HCEC 1CT (cell line): ENCODE measurements around the gene GPR179.

Experiments used
- DNase-seq: peaks from one replicate; pipeline ENCODE4 v3.0.0-alpha.2; 2017

Gene GPR179, protein sequence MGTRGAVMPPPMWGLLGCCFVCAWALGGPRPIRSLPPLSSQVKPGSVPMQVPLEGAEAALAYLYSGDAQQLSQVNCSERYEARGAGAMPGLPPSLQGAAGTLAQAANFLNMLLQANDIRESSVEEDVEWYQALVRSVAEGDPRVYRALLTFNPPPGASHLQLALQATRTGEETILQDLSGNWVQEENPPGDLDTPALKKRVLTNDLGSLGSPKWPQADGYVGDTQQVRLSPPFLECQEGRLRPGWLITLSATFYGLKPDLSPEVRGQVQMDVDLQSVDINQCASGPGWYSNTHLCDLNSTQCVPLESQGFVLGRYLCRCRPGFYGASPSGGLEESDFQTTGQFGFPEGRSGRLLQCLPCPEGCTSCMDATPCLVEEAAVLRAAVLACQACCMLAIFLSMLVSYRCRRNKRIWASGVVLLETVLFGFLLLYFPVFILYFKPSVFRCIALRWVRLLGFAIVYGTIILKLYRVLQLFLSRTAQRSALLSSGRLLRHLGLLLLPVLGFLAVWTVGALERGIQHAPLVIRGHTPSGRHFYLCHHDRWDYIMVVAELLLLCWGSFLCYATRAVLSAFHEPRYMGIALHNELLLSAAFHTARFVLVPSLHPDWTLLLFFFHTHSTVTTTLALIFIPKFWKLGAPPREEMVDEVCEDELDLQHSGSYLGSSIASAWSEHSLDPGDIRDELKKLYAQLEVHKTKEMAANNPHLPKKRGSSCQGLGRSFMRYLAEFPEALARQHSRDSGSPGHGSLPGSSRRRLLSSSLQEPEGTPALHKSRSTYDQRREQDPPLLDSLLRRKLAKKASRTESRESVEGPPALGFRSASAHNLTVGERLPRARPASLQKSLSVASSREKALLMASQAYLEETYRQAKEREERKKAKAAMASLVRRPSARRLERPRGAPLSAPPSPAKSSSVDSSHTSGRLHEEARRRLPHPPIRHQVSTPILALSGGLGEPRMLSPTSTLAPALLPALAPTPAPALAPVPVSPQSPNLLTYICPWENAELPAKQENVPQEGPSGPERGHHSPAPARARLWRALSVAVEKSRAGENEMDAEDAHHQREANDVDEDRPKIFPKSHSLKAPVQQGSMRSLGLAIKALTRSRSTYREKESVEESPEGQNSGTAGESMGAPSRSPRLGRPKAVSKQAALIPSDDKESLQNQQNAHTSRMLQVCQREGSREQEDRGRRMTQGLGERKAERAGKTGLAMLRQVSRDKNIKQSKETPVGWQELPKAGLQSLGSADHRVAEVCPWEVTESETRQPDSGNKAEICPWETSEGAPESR (N-terminal part only)

DNA sequence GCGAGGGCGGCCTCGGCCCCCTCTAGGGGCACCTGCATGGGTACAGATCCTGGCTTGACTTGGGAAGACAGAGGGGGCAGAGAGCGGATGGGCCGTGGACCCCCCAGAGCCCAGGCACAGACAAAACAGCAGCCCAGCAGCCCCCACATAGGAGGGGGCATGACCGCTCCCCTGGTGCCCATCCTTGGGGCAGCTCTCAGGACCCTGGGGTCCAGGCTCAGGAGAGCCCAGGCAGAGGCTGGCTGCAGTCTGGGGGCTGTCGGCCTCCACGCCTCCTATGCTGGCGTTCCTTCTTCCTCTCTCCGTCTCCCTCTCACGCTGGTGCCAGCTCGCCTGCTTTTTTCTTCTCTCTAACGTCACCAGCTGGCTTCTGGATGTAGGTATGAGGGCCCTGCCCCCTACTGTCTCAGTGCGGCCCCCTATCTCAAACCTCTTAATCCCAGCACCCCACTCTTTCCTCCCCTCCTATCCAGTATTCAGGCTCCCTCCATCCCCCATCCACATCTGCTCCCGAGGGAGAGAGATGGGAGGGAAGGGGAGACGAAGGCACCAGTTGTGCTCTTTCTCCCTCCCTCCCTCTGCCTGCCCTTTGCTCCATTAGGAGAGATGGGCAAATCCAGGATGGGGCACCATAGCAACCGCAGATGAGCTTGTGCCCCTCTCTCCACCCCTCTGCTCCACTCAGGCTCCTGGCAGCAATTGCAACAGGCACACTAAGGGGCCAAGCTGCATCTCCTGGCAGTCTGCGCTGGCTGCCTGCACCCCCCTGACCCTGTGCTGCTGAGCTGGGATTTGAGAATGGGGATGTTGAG is at the start of gene GPR179:
Gene GPR179, minus strand, starts transcription at position 349 of the 812 bp plus-strand sequence. Its CDS starts 167 bp downstream, at position 182.
- no peak for DNase-seq

DNA sequence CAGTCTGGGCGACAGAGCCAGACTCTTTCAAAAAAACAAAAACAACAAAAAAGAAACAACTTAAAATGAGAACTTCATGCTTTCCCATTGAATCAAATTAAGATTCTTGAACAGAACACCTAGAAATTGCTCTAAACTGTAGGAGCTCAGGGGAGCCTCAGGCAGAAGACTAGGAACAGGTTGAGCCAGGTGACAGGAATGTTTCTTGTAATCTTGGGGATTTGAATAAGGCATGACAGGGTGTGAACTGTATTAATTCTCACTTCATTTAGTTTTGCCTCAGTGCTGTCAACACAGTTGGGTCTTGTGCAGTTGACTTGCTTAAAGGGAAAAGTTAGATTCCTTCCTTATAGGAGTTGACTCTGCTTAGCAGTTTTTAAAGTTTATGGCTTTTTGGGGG is 35.7 kb upstream of the GPR179 start:
- DNase-seq = no peak

DNA sequence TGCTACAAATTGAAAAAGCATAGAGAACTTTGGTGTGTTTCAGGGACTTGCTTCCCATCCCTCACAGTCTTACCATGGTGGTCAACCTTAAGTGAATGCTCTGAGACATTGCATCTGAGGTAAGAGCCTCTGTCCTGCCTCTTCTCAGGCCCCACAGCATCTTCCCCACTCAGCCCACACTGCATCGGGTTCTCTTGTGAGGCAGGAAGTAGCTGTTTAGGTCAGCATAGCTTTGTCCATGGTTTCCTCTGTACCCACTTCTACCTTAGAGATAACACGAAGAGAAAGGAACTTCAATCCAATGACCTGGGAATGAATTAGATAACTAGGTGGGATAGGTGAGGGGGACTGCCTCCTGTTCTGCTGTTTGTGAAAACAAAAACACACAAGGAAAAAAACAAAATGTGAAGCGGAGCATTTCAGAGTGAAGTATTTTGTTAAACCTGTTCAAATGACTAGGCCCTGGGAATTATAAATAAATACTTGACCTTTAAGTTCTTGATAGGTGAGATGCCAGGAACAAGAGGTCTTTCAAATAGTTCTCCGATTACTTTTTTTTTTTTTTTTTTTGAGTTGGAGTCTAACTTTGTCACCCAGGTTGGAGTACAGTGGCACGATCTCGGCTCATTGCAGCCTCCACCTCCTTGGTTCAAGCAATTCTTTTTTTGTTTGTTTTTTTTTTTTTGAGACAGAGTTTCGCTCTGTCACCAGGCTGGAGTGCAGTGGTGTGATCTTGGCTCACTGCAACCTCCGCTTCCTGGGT is 25.5 kb upstream of the GPR179 start:
- no peak for DNase-seq

DNA sequence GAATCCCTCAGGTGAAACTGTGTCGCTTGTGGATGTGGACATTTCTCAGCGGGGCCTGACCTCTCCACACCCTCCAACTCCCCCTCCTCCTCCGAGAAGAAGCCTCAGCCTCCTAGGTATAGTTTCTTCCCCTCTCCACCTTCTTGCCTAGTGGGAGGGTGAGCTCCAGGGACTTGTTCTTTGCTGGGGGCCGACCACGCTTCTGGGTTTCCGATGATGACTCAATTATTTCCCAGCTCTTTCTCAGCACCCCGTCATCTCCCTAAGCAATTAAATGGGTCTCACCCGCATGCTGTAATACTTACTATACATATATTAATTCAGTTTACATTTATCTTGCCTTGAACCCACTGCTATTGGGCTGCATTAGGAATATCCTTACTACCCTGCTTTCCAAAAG is 21.0 kb upstream of the GPR179 start:
- no peak for DNase-seq

DNA sequence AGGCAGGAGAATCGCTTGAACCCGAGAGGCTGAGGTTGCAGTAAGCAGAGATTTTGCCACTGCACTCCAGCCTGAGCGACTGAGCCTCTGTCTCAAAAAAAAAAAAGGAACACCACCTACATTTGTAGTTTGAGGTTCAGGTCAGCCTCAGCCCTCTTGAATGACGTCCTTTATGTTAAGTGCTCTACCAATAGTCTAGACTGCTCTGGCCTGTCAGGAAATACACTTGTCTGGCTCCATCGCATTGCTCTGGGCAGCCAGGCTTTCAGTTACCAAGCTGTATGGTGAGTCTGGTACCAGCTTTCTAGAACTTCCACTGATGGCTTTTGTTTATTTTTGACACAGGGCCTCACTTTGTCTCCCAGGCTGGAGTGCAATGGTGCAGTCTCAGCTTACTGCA is 19.3 kb upstream of the GPR179 start:
- DNase-seq = no peak

DNA sequence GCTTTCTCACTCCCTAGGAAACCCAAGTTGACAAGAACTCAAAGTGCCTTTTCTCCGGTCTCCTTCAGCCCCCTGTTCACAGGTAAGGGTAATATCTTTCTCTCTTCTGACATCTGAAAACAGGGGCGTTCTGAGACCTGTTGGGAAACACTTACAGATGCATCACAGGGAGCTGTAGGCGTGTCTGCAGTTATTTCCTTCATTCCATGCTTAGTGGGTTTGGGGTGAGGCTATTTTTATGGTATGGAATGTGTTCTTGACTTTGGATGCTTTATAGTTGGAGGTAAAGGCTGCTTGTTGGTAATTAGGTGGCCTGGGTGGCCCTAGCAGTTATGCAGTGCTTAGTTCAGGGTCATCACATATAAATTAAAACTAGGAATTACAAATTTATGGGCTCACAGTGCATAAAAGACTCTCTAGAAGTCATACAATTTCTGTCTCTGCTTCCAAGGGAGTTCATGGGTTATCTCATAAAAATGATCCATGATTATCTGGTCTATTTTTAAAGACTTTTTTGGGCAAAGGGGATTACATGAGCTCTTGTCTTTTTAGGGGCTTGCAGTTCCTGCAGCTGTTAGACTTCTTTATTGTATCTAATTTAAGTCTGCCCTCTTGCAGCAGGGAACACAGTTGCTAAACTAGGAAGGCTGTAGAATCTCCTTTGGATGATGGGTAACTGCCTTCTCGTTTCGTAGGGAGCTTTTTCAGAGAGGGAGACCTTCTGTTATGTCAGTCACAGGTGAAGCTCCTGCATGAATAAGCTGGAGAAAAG is 18.1 kb upstream of the GPR179 start:
- no peak for DNase-seq

DNA sequence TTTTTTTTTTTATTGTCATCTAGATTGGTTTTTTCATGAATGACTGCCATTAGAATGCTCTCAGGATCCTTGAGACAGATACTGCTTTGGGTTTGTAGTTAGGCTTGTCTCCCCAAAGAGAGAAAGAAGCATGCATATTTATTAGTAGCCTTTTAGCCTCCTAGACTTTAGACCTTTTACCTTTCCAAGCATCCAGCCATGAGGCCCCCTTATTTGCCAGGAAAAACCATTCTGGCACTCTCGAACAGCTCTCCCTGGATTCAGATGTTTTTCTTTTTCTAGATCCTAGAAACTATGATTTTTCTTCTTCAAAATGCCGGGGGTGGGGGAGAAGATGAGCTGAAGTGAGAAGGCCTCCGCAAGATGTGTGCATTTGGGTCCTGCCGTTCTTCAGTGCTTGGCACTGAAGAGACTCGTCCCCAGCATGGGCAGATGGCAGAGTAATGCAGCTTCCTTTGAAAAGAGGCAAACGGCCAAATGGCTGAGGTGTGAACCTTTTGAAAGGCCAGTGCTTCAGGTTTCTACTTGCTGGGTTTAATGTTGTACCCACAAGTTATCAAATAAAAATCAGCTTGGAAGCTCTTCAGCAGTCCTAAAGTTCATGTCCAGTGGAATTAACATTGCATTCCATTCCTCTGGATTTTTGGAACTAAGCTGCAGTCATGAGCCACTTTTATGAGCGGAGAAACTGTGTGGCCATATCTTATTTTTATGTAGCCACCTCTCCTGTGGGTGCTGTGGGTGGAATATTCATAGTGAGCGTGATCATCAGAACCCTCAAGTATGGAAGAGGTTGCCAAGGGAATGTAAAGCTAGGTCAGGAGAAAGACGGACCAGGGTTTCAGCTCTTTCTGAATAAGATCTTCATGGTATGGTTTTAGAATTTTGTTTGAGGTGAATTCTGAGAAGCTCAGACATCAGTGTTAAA is 15.1 kb upstream of the GPR179 start:
- DNase-seq = no peak

DNA sequence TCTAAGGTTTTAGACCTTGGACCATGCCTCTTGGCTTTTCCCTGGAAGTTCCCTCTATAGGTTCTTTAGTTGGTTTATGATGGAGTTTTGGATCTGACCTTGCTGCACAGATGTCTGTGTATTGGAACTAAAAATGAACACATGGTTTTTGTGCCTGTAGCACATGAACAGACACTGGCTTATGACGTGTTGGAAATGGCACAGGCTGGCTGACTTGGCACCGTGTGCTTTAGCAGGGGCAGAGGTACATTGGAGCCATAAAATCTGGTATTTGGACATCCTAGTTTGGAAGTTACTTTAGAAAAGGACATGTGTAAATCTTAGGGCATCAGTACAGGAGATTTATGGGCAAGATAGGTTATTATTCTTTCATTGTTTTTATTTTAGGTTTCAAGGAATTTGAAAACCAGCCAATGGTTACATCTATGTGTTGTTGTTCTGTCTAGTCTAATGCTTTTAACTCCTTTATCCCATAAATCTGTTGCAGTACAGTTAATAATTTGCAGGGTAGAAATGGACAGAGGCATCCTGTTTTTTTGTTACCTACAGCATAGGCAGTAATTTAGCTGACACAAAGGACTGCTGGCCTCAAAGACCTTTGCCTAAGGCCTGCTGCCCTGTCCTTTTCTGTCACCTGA is 13.8 kb upstream of the GPR179 start:
- no peak for DNase-seq

DNA sequence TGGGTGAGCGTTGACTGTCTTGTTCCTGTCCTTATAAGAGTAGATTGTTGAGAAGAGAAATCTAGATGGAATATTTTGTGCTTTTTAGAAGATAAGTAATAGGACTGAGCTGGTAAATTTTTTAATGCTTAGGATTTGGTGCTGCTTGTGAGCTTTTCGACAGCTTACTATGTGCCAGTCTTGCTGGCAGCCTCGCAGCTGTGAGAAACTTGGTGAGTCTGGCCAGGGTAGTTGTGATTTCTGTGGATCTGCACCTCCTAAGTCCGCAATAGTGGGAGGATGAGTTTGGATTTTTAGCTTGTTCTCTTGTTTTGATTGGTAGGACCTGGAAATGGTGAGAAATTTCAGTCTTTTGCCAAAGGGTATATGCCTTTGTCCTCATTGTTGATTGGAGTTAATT is 11.5 kb upstream of the GPR179 start:
- no peak for DNase-seq

DNA sequence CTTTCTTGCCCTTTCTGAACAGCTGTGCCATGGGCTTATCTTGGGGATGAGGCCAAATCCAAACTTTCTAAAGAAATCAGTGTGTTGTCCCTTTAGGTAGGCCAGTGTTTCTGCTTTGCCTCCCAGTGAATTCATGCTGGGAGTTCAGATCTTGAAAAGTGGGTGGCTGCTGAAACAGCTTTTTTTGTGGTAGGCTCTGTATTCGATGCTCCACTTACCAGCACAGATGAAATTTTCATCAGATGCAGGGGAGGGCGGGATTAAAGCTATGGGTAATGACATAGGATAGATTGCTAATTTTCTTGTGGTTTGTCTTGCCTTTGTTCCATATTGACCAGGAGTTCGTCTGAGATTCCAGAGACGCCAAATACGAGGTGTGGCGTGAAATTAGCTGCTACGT is 10.7 kb upstream of the GPR179 start:
- no peak for DNase-seq

DNA sequence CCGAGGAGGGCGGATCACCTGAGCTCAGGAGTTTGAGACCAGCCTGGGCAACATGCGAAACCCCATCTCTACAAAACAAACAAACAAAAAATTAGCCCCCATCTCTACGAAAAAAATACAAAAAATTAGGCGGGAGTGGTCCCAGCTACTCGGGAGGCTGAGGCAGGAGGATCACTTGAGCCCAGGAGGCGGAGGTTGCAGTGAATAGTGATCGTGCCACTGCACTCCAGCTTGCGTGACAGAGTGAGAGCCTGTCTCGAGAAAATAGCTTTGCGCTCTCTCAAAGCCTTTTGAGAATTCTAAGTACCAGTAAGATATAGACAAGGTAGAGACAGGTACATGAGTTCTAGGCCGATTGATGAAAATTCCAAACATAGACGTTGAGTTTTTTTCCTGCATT is 9.9 kb upstream of the GPR179 start:
- DNase-seq = no peak

DNA sequence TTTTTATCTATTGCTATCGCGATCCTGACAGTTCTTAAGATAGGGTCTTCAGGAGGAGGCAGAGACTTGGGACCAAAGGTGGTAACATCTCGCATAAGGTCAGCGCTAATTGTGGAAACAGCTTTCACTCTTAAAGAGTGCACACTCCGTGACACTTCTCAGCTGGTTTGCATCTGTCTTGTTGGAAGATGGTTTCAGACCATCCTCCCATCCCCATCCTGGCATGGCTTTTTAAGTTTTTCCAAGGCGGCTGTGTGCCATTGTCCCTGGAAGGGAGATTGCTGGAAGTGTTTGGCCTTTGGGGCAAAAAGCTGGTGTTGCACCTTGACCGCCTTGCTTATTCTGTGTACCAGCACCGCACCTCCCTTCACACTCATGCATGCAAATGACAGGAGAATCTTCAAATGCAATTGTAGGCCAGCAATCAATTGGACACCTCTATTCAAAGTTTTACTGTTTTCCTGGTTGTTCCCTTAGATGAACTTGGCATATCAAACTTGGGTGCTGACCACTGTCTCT is 9.4 kb upstream of the GPR179 start:
- no peak for DNase-seq

DNA sequence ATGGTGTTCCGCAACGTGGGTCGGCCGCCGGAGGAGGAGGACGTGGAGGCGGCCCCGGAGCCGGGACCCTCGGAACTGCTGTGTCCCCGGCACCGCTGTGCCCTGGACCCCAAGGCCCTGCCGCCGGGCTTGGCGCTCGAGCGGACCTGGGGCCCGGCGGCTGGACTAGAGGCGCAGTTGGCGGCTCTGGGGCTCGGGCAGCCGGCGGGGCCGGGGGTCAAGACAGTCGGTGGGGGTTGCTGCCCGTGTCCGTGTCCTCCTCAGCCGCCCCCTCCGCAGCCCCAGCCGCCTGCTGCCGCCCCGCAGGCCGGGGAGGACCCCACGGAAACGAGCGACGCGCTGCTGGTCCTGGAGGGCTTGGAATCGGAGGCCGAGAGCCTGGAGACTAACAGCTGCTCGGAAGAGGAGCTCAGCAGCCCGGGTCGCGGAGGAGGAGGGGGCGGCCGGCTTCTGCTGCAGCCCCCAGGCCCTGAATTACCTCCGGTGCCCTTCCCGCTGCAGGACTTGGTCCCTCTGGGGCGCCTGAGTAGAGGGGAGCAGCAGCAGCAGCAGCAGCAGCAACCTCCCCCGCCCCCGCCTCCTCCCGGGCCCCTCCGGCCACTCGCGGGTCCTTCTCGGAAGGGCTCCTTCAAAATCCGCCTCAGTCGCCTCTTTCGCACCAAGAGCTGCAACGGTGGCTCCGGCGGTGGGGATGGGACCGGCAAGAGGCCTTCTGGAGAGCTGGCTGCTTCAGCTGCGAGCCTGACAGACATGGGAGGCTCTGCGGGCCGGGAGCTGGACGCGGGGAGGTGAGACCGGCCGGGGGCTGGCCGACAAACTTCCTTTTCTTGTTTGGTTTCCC is 8.7 kb upstream of the GPR179 start:
- no peak for DNase-seq

DNA sequence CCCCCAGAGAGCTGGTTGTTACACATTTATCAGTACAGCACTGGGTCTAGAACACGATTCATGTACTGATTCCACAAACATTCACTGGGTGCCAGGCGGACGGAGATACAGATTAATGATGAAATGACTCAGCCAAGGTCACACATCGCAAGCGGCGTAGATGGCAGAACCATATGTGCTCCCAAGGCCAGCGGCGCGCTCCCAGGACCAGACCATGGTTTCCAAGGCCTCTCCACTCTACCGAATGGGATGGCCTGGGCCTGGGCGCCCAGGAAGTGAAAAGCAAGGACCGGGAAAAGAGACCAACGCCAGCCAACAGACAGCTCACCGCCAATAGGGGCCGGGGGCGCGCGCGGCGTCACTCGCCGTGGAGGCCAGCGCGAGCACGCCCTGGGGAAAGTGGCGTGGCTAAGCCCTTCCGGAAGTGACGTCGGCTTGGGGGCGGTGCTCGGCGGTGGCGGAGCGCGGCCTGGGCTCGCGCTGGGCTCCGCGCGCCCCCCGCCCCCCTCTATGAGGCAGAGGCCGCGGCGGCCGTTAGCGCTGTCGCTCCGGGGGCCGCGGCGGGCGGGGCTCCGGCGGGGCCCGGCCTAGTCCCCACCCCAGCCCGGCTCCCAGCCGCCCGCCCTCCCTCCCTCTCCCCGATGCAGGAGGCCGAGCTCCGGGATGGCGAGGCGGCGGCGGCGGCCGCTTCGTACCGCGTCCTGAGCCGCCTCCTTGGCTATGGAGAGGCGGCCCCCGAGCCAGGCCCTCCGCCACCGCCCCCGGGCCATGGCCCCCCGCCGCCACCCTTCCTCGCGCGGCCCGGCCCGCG is 7.9 kb upstream of the GPR179 start, which contains the start of gene SOCS7:
Gene SOCS7, plus strand, starts transcription at position 433 of the 811 bp plus-strand sequence. Its CDS starts 209 bp downstream, at position 642.
- DNase-seq = peak; percentile 73

DNA sequence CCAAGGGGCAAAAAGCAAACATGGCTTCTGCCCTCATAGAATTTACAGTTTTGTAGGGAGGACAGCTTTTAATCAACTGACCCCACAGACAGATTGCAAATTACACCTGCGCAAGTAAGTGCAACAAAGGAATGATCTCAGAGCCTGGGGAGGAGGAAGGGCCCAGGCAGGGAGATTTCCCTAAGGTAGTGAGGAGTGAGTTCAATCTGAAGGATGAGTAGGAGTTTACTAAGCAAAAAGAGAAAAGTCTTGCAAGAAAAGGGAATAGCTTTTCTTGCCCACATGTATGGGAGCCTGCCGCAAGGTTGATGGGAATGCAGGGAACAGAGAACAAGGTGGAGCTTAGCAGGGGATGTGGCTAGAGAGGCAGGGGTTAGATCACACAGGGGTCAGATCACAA is 6.3 kb upstream of the GPR179 start:
- no peak for DNase-seq

DNA sequence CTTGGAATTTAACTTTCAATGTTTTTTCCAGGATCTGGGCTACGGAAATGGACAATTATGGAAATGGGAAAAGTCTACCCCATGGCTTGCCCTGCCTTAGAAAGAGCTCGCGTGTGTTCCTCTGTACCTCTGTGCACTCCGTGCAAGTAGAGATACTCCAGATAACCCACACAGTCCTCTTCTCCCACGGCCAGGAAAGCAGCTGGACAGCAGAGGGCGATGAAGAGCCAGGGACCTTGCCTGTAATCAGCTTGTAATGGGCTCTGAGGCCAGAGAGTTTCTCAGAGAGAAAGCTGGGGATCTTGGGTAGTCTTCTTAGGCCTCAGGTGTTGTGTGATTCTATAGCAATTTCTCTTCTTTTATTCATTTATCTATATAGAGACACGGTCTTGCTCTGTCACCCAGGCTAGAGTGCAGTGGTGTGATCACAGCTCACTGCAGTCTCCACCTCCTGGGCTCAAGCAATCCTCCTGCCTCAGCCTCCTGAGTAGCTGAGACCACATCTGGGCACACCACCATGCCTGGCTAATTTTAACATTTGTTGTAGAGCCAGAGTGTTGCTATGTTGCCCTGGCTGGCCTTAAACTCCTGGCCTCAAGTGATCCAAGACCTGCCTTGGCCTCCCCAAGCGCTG is 5.5 kb upstream of the GPR179 start:
- DNase-seq = peak; percentile 67
